Measurements from ENCODE around the gene HELZ2. TPM values are rescaled to one million over a fixed set of nuclear protein-coding genes. Genes with fewer than 3 reads are reported as not detected.

The HELZ2 gene
- total RNA-seq, 1 experiment from 2014 or later: 33.4 TPM

DNA sequence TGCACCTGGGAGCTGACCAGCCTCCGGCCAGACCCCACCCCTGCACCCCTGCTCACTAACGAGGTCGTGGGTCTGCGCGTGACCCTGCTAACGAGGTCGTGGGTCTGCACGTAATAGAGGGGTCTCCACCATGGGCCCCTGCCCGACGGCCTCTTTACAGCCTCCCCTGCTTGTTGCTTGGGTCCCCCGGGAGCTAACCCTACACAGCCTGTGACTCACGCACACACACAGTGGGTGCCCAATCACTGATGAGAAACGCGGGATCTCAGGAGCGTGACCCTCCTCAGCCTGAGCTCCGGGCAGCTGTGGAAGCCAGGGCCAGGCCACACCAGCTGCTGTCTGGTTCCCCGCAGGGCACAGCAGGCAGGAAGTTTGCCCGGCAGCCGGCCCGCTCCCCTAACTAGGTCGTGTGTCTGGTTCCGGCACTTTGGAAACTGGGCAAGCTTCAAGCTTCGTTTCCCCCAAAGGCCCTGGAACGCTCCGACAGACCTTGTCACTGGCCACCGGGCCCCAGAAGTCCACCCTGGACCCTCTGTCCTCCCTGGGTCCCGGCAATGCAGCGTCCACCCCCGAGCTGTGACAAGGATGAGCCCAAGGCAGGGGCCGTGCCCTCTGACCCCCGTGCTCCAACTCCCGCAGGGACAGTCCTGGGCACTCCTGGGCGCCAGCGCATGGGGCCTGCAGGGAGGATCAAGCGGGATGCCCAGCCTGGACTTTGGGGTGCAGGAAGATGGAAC lies 37.6 kb downstream of the HELZ2 start:
- POLR2A ChIA-PET (ENCODE audit: unreplicated experiment): interaction anchor here (0.5 to 2.2 kb wide), 8 partner anchors 13 to 719 kb away, joined by 3 to 24 read pairs (median 4); partner anchors contain the start of genes GMEB2, PCMTD2 and PPDPF
- TF ChIP-seq EZH2phosphoT487 (IDR thresholded peaks at IDR 0.05; ENCODE audit: borderline replicate concordance, low read length) (no peak), EZH2 (IDR thresholded peaks at IDR 0.05; ENCODE audit: low read length, unreplicated experiment) (no peak)
- TF ChIP-seq, protein P1, sequence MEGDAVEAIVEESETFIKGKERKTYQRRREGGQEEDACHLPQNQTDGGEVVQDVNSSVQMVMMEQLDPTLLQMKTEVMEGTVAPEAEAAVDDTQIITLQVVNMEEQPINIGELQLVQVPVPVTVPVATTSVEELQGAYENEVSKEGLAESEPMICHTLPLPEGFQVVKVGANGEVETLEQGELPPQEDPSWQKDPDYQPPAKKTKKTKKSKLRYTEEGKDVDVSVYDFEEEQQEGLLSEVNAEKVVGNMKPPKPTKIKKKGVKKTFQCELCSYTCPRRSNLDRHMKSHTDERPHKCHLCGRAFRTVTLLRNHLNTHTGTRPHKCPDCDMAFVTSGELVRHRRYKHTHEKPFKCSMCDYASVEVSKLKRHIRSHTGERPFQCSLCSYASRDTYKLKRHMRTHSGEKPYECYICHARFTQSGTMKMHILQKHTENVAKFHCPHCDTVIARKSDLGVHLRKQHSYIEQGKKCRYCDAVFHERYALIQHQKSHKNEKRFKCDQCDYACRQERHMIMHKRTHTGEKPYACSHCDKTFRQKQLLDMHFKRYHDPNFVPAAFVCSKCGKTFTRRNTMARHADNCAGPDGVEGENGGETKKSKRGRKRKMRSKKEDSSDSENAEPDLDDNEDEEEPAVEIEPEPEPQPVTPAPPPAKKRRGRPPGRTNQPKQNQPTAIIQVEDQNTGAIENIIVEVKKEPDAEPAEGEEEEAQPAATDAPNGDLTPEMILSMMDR (conservative IDR thresholded peaks at IDR 0.05; ENCODE audit: low read depth, low read length): no peak
- Histone ChIP-seq H4K20me1 (ENCODE audit: low read length) (no peaks in the 10 kb centered on the region), H2AFZ (ENCODE audit: low read length) (peak overlapping the region; percentile 64), H3K36me3 (ENCODE audit: low read depth, low read length) (no peaks in the 10 kb centered on the region), H3K4me1 (ENCODE audit: insufficient read depth, low read length) (peaks cover 33% of the 10 kb centered on the region), H3K27ac (ENCODE audit: low read length) (peak overlapping the region; percentile 85), H3K9ac (ENCODE audit: low read length) (peak overlapping the region; percentile 83), H3K4me2 (ENCODE audit: low read length) (peak overlapping the region; percentile 100), H3K4me3 (ENCODE audit: low read length) (peak overlapping the region; percentile 84), H3F3A (ENCODE audit: low read length, unreplicated experiment) (no peaks in the 10 kb centered on the region), H3K79me2 (ENCODE audit: low read length) (peaks cover 11% of the 10 kb centered on the region), H3K9me3 (ENCODE audit: low read length) (no peaks in the 10 kb centered on the region), H3K27me3 (ENCODE audit: low read length) (no peaks in the 10 kb centered on the region), H3K9me2 (replicated peaks; ENCODE audit: low read length) (no peaks in the 10 kb centered on the region)
- intact Hi-C loops (cut with micrococcal nuclease): loop anchor here (2.0 to 5.0 kb wide), 6 partner anchors 44 to 421 kb away; partner anchors contain the start of genes GMEB2 and UCKL1
- CTCF ChIA-PET: interaction anchor here (2.7 kb wide), 1 partner anchor 105 kb away, joined by 76 read pairs; no protein-coding TSS in a partner anchor
- no TSS peak for BruUV-seq (replicated peaks)
- peak; percentile 3 for ATAC-seq
- DNase-seq: peak; percentile 72

DNA sequence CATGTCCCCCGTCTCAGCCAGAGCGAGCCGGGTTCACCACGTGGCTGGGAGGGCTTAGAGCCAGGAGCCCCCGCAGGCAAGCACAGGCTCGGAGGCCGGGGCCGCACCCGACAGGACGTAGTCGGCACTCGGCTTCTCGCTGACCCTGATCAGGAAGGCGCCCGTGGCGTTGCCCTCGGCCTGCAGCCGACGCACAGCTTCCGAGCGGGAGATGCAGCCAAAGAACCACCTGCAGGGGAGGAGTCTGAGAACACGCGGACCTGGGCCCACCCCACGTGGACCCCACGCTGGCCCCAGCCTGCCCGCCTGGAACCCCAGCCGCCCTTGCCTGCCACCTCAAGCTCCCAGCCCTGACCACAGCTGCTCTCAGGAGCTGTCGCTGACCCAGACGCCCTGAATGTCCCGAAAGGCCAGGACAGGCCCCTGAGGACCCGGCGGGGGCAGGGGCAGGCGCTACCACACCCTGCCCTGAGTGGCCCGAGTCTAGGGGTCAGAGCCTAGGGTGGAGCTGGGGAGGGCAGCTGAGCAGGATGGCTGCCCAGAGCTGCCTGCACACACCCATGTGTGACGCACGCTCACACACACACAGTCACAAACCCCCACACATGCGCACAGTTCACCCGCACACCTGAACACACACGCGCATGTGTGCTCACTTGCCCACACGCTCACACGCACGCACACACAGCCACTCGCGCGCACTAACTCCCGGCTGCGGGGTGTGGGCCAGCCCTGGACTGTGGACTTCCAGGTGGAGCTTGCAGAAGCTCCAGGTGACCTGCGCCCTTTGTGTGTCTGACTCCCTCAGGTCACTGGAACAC lies 39.0 kb downstream of the HELZ2 start:
- no peaks in the 10 kb centered on the region for H3K9me3 ChIP-seq (ENCODE audit: low read length)
- H3F3A ChIP-seq (ENCODE audit: low read length, unreplicated experiment): no peaks in the 10 kb centered on the region
- no peak for ATAC-seq
- no peak overlapping the region for H3K27ac ChIP-seq (ENCODE audit: low read length)
- ChIA-PET POLR2A (ENCODE audit: unreplicated experiment) (interaction anchor here (0.5 kb wide), 2 partner anchors 15 to 41 kb away, joined by 3 to 4 read pairs; no protein-coding TSS in a partner anchor), CTCF (no interaction called here)
- DNase-seq: no peak
- TF ChIP-seq EZH2 (IDR thresholded peaks at IDR 0.05; ENCODE audit: low read length, unreplicated experiment) (no peak), EZH2phosphoT487 (IDR thresholded peaks at IDR 0.05; ENCODE audit: borderline replicate concordance, low read length) (no peak)
- TF ChIP-seq, protein P1 (conservative IDR thresholded peaks at IDR 0.05; ENCODE audit: low read depth, low read length): no peak
- no peaks in the 10 kb centered on the region for H3K36me3 ChIP-seq (ENCODE audit: low read depth, low read length)
- H3K27me3 ChIP-seq (ENCODE audit: low read length): no peaks in the 10 kb centered on the region
- no TSS peak for BruUV-seq (replicated peaks)
- peaks cover 31% of the 10 kb centered on the region for H3K4me1 ChIP-seq (ENCODE audit: insufficient read depth, low read length)
- no peaks in the 10 kb centered on the region for H3K9me2 ChIP-seq (replicated peaks; ENCODE audit: low read length)
- no peak overlapping the region for H2AFZ ChIP-seq (ENCODE audit: low read length)
- H3K4me2 ChIP-seq (ENCODE audit: low read length): no peak overlapping the region
- H4K20me1 ChIP-seq (ENCODE audit: low read length): no peaks in the 10 kb centered on the region
- peaks cover 11% of the 10 kb centered on the region for H3K79me2 ChIP-seq (ENCODE audit: low read length)
- no peak overlapping the region for H3K9ac ChIP-seq (ENCODE audit: low read length)
- intact Hi-C loops (cut with micrococcal nuclease): loop anchor here (5.0 kb wide), 5 partner anchors 92 to 608 kb away; partner anchors contain the start of genes DIDO1, GMEB2 and UCKL1
- no peak overlapping the region for H3K4me3 ChIP-seq (ENCODE audit: low read length)

Data from PC-3 (cell line).